CD8-positive, alpha-beta memory T cell (primary cell): ENCODE measurements around the gene DCLK1. TPM values are rescaled to one million over a fixed set of nuclear protein-coding genes. Genes with fewer than 3 reads are reported as not detected.

Experiments used
- CTCF ChIA-PET: fragments of 350-600 bp; sonication (Branson Sonifier 250); formaldehyde crosslinking; loops from one replicate; lab custom pipeline; 2021; ENCODE audit warnings: antibody characterized with exemption; lab: Charles Lee
- POLR2A ChIA-PET: fragments of 350-600 bp; sonication (Branson Sonifier 250); formaldehyde crosslinking; loops from one replicate; lab custom pipeline; 2021; ENCODE audit warnings: antibody characterized with exemption; lab: Charles Lee
- DNase-seq, 5 donors: peaks; one replicate each; pipeline versions ENCODE4 v3.0.0 to v3.0.0-alpha.2; 2020 to 2022; ENCODE audit warnings: mixed read lengths in 1 of 5
- H3K27ac ChIP-seq: one replicate; pipeline ENCODE4 v1.7.0; 2013; ENCODE audit warnings: low read depth, mild to moderate bottlenecking, low read length, moderate library complexity
- H3K27me3 ChIP-seq: 2 replicates; pipeline ENCODE4 v1.7.0; 2013; ENCODE audit warnings: low read length, mild to moderate bottlenecking; ENCODE audit not compliant: insufficient read depth, poor library complexity, severe bottlenecking
- H3K36me3 ChIP-seq: 2 replicates; pipeline ENCODE4 v1.7.0; 2013; ENCODE audit warnings: mild to moderate bottlenecking, low read length, moderate library complexity; ENCODE audit not compliant: insufficient read depth
- H3K4me1 ChIP-seq: 2 replicates; pipeline ENCODE4 v1.7.0; 2013; ENCODE audit warnings: mild to moderate bottlenecking, low read length, moderate library complexity; ENCODE audit not compliant: insufficient read depth
- H3K4me3 ChIP-seq: 2 replicates; pipeline ENCODE4 v1.7.0; 2013; ENCODE audit warnings: mild to moderate bottlenecking, low read length
- H3K9me3 ChIP-seq: 2 replicates; pipeline ENCODE4 v1.7.0; 2013; ENCODE audit warnings: mild to moderate bottlenecking, low read length
- H3K27ac Mint-ChIP-seq, 8 donors: one replicate each; pipeline ENCODE4 v1.8.0; 2020 to 2021; ENCODE audit warnings: mixed read lengths in 8 of 8, mild to moderate bottlenecking in 6 of 8, inconsistent platforms in 3 of 8, moderate library complexity in 3 of 8
- H3K27me3 Mint-ChIP-seq, 2 donors: one replicate each; pipeline ENCODE4 v1.8.0; 2020 to 2021; ENCODE audit warnings: mixed read lengths in 2 of 2, mild to moderate bottlenecking in 1 of 2, moderate library complexity in 1 of 2
- H3K36me3 Mint-ChIP-seq, 3 donors: one replicate each; pipeline ENCODE4 v1.8.0; 2020 to 2021; ENCODE audit warnings: mixed read lengths in 3 of 3, inconsistent platforms in 1 of 3, mild to moderate bottlenecking in 1 of 3
- H3K4me1 Mint-ChIP-seq, 3 donors: one replicate each; pipeline ENCODE4 v1.8.0; 2020 to 2021; ENCODE audit warnings: mixed read lengths in 3 of 3, inconsistent platforms in 1 of 3, mild to moderate bottlenecking in 1 of 3
- H3K4me3 Mint-ChIP-seq, 7 donors: one replicate each; pipeline ENCODE4 v1.8.0; 2020 to 2021; ENCODE audit warnings: mixed read lengths in 7 of 7, mild to moderate bottlenecking in 6 of 7, moderate library complexity in 4 of 7, inconsistent platforms in 2 of 7
- H3K9me3 Mint-ChIP-seq, 5 donors: one replicate each; pipeline ENCODE4 v1.8.0; 2020 to 2022; ENCODE audit warnings: mixed read lengths in 5 of 5, mild to moderate bottlenecking in 3 of 5, moderate library complexity in 2 of 5, inconsistent platforms in 1 of 5
- polyA plus RNA-seq: library from polyadenylated mRNA; unstranded; fragments of 300-500 nt; fragmentation: Illumina TruSeq; gene quantifications from one replicate; pipeline ENCODE4 v1.2.3, GENCODE V29; 2021
- total RNA-seq, 2 experiments: library from RNA; stranded (reverse); gene quantifications; one replicate each; pipeline ENCODE4 v1.2.3, GENCODE V29; 2021

DCLK1 gene
- total and polyA plus RNA-seq, 3 experiments from 2014 or later = not detected

DNA sequence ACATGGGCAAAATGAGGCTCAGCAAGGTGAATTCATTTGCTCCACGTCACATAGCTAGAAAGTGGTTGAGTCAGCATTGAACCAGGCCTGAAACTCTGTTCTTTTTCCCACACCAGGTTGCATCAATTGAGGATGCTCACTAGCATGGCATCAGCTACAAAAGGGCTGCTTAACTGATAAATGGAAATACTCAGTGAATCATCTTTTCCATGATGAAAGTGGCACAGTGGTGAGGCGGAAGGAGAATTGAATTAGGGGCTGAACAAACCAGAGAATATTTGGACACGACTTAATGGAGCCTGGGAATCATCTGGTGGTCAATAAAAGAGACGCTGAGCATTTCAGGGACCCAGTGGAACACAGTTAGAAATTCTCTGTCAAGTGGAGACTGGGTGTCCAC is 334.6 kb downstream of the DCLK1 start:
- H3K27ac ChIP-seq = no peak overlapping the region
- no peak for DNase-seq
- H3K9me3 Mint-ChIP-seq = peaks cover 0 to 3% (median 0%) of the 10 kb centered on the region in 5 donors
- ChIA-PET POLR2A (no interaction called here), CTCF (no interaction called here)
- no peaks in the 10 kb centered on the region for H3K4me1 Mint-ChIP-seq
- no peak overlapping the region for H3K4me3 Mint-ChIP-seq
- H3K4me1 ChIP-seq = no peaks in the 10 kb centered on the region
- H3K4me3 ChIP-seq = no peak overlapping the region
- no peaks in the 10 kb centered on the region for H3K27me3 ChIP-seq
- no peaks in the 10 kb centered on the region for H3K36me3 Mint-ChIP-seq
- no peak overlapping the region for H3K27ac Mint-ChIP-seq
- no peaks in the 10 kb centered on the region for H3K9me3 ChIP-seq
- H3K36me3 ChIP-seq = no peaks in the 10 kb centered on the region
- H3K27me3 Mint-ChIP-seq = no peaks in the 10 kb centered on the region

DNA sequence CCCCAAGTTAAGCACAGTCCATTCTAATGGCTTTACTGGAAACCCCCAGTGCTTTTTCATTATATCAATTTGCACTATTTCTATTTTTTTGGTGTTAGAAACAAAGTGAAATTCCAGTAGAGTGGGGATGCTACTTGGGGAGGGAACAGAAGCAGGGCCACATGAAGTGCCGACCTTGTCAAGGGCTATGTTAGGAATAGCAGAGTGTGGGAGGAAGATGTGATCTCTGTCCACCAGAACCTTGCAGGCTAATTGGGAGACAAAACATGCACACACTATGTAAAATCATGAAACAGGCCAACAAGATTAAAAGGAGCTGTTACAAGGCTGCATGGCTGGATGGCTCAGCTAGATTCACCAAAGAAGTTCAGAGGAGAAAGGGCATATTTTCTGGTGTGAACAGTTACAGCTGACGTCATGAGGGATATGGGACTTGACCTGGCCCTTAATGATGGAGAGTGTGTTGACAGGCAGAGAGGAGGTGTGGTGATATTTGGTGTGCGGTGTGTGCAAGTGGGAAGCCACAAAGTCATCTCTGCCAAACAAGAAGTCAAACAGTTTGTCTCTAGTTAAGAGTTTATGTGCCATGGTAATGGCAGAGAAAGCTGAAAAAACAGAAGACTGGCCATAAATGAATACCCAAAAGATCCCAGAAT is 336.3 kb downstream of the DCLK1 start:
- Mint-ChIP-seq H3K27ac (no peak overlapping the region), H3K27me3 (no peaks in the 10 kb centered on the region), H3K36me3 (no peaks in the 10 kb centered on the region), H3K9me3 (peaks cover 0 to 3% (median 0%) of the 10 kb centered on the region in 5 donors), H3K4me3 (no peak overlapping the region), H3K4me1 (no peaks in the 10 kb centered on the region)
- Histone ChIP-seq H3K4me1 (no peaks in the 10 kb centered on the region), H3K36me3 (no peaks in the 10 kb centered on the region), H3K9me3 (no peaks in the 10 kb centered on the region), H3K27ac (no peak overlapping the region), H3K4me3 (no peak overlapping the region), H3K27me3 (no peaks in the 10 kb centered on the region)
- POLR2A ChIA-PET = no interaction called here
- CTCF ChIA-PET = interaction anchor here (0.9 kb wide), 1 partner anchor 227 kb away, joined by 3 read pairs; no protein-coding TSS in a partner anchor
- DNase-seq = no peak

DNA sequence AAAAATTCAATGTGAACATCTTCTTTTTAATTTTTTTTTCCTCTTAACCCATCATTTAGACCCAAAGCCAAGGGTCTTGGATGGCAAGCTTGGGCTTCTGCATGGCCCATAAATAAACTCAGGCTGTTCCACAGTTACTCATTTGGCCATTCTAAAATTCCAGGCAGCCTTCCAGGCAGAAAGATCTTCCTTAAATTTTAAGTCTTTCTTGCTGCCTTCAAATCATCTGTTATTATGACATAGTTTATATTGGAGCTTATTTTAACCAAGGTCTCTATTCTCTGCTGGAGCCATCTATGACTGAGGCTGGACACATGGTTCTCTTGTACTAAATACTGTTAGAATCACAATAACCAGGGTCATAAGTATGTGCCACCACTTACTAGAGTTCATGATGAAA is 337.4 kb downstream of the DCLK1 start:
- DNase-seq = no peak
- no peaks in the 10 kb centered on the region for H3K27me3 ChIP-seq

DNA sequence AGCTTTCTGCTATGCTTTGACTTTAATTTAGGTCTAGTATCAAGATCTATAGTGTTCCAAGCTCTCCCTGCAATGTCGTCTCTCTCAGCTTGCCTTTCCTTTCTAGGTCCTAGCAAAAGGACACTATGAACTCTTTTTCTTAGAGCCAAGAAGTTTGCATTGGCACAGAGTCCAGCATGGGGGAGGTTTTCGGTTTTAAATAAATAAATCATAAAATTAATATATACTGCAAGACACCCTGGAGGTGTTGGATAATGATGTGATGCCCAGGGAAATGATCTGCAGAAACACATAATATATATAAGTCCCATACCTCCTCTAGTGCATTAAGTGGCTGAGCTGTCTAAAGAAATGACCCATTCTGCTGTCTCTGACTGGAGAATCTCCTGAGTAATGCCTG is 338.3 kb downstream of the DCLK1 start:
- no peak overlapping the region for H3K4me3 Mint-ChIP-seq
- no peaks in the 10 kb centered on the region for H3K9me3 ChIP-seq
- no peaks in the 10 kb centered on the region for H3K36me3 ChIP-seq
- H3K4me1 Mint-ChIP-seq = no peaks in the 10 kb centered on the region
- no peaks in the 10 kb centered on the region for H3K27me3 ChIP-seq
- H3K27ac ChIP-seq = no peak overlapping the region
- no peak overlapping the region for H3K4me3 ChIP-seq
- no peaks in the 10 kb centered on the region for H3K4me1 ChIP-seq
- no peak overlapping the region for H3K27ac Mint-ChIP-seq
- H3K27me3 Mint-ChIP-seq = no peaks in the 10 kb centered on the region
- ChIA-PET CTCF (no interaction called here), POLR2A (no interaction called here)
- peaks cover 0 to 5% (median 0%) of the 10 kb centered on the region in 5 donors for H3K9me3 Mint-ChIP-seq
- no peaks in the 10 kb centered on the region for H3K36me3 Mint-ChIP-seq
- DNase-seq = no peak

More for the DNA sequence above, 337.4 kb downstream of the DCLK1 start:
- Histone ChIP-seq H3K36me3 (no peaks in the 10 kb centered on the region), H3K4me1 (no peaks in the 10 kb centered on the region), H3K4me3 (no peak overlapping the region), H3K9me3 (no peaks in the 10 kb centered on the region), H3K27ac (no peak overlapping the region)
- Mint-ChIP-seq H3K9me3 (peaks cover 0 to 3% (median 0%) of the 10 kb centered on the region in 5 donors), H3K4me3 (no peak overlapping the region), H3K27me3 (no peaks in the 10 kb centered on the region), H3K27ac (no peak overlapping the region), H3K4me1 (no peaks in the 10 kb centered on the region), H3K36me3 (no peaks in the 10 kb centered on the region)
- POLR2A ChIA-PET = no interaction called here
- CTCF ChIA-PET = no interaction called here

DNA sequence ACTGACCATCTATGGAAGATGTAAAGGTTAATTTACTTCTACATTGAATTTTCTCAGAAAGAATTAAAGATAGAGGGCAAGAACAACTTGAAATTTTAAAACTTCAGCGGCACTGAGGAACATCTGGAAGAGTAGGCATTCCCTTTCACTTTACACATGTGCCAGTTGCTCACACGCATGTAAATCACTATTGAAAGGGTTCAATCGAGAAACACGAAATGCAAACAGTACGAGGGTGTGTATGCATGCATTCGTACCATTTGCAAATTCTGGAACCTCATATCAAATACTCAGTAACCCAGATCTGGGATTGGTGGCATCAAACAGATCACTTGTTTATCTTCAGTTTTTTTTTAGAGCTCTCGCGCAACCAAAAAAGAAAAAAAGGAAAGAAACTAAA is 339.2 kb downstream of the DCLK1 start:
- peaks cover 0 to 5% (median 0%) of the 10 kb centered on the region in 5 donors for H3K9me3 Mint-ChIP-seq

DNA sequence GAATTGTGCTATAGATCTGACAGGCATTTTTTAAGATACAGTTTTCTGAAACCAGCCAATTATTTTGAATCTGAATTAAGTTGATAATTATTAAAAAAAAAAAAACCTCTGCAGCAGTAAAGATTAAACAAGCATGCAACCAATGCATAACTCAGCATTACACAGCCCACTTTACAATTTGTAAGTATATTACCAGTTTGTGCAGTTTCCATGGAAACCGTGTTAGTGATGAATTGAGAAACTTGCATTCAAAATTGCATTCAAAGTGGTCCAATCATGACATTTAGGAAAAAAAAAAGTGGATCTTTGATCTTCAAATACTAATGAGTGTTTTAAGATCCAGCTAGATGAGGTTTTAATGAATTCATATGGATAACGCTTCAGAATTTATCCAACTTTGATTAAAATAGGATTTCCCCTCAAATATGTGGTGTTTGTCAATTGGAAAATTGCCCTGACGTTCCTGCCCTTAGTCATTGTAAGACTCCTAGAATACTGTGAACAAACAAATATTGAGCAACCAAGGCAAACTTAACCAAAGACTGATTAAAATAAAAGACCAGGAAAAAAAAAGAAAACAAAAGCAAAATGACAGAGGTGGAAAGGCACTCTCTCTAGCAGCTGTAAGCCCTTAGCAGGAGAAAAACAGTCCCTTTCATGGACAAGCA is 339.9 kb downstream of the DCLK1 start:
- no peaks in the 10 kb centered on the region for H3K36me3 Mint-ChIP-seq
- POLR2A ChIA-PET = no interaction called here

More for the DNA sequence above, 339.2 kb downstream of the DCLK1 start:
- DNase-seq = no peak
- no peak overlapping the region for H3K4me3 Mint-ChIP-seq
- H3K27me3 Mint-ChIP-seq = no peaks in the 10 kb centered on the region
- CTCF ChIA-PET = no interaction called here
- no peaks in the 10 kb centered on the region for H3K4me1 ChIP-seq
- no peaks in the 10 kb centered on the region for H3K9me3 ChIP-seq
- H3K4me3 ChIP-seq = no peak overlapping the region
- POLR2A ChIA-PET = no interaction called here
- H3K27ac Mint-ChIP-seq = no peak overlapping the region
- H3K36me3 ChIP-seq = no peaks in the 10 kb centered on the region
- H3K27me3 ChIP-seq = no peaks in the 10 kb centered on the region
- H3K4me1 Mint-ChIP-seq = no peaks in the 10 kb centered on the region
- no peak overlapping the region for H3K27ac ChIP-seq
- H3K36me3 Mint-ChIP-seq = no peaks in the 10 kb centered on the region

DNA sequence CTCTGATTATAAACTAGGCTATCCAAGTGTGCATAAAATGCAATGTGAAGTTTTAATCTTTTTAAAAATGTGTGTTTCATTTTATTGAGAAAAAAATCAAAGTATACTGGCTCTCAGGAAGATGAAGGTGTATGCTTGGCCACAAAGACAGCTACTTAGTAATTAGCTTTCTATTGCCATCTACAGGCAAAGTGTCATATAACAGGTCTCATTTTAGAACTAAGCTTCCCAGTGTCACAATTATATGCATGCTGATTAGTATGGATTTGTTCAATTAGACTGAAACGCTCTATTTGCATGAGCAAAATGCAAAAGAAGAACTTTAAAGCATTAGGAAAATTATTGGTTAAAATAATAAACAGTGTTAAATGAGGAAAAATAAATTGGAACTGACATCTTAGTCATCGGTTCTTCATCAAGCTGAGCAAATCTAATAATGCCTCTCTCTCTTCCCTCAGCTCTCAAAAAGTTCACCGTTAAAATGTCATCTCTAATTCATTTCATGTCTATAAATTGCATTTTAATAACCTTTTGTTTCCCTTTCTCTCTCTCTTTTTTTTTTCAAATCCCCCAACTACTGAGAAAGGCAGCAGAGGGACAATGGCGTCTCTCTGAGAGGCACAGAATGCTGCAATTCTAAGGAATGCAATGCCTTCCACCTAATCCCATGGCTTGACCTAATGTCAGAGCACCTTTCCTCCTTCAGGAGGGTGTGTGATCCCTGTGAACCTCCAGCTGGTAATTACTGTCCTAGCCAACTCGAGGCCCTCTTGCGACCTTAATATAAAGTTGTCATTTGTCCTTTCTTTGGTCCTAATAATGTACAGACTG is 341.6 kb downstream of the DCLK1 start:
- ChIA-PET POLR2A (no interaction called here), CTCF (no interaction called here)
- no peak for DNase-seq
- no peaks in the 10 kb centered on the region for H3K4me1 Mint-ChIP-seq
- peaks cover 0 to 3% of the 10 kb centered on the region in 2 donors for H3K27me3 Mint-ChIP-seq
- Histone ChIP-seq H3K27me3 (no peaks in the 10 kb centered on the region), H3K9me3 (no peaks in the 10 kb centered on the region), H3K36me3 (no peaks in the 10 kb centered on the region), H3K4me3 (no peak overlapping the region), H3K27ac (no peak overlapping the region), H3K4me1 (no peaks in the 10 kb centered on the region)
- H3K27ac Mint-ChIP-seq = no peak overlapping the region
- no peaks in the 10 kb centered on the region for H3K36me3 Mint-ChIP-seq
- peaks cover 0 to 3% (median 0%) of the 10 kb centered on the region in 5 donors for H3K9me3 Mint-ChIP-seq
- H3K4me3 Mint-ChIP-seq = no peak overlapping the region

More for the DNA sequence above, 339.9 kb downstream of the DCLK1 start:
- CTCF ChIA-PET = no interaction called here
- no peak overlapping the region for H3K4me3 Mint-ChIP-seq
- H3K4me1 Mint-ChIP-seq = no peaks in the 10 kb centered on the region
- no peak overlapping the region for H3K27ac ChIP-seq
- H3K36me3 ChIP-seq = no peaks in the 10 kb centered on the region
- no peak for DNase-seq
- no peaks in the 10 kb centered on the region for H3K27me3 ChIP-seq
- peaks cover 0 to 5% (median 0%) of the 10 kb centered on the region in 5 donors for H3K9me3 Mint-ChIP-seq
- H3K4me1 ChIP-seq = no peaks in the 10 kb centered on the region
- no peaks in the 10 kb centered on the region for H3K9me3 ChIP-seq
- H3K4me3 ChIP-seq = no peak overlapping the region
- no peak overlapping the region for H3K27ac Mint-ChIP-seq
- H3K27me3 Mint-ChIP-seq = no peaks in the 10 kb centered on the region

DNA sequence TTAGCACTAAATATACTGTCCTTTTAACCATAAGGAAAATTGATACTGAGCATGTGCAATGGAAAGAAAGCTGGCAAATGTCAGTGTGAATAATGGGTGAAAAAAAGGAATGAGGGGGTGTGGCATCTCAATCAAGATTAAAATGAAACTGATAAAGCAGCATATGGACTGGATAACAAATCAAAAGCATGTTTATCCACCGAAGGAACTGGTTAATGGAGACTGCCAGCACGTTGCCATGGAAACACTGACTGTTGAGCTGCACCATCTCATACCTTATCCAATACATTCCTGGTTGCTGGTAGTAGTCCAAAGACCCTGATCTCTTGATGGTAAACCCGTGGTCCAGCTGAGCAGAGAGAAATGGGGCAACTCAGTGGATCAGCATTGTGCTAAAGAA is 343.2 kb downstream of the DCLK1 start:
- Mint-ChIP-seq H3K4me3 (no peak overlapping the region), H3K27me3 (peaks cover 0 to 3% of the 10 kb centered on the region in 2 donors), H3K9me3 (peaks cover 0 to 4% (median 0%) of the 10 kb centered on the region in 5 donors), H3K36me3 (no peaks in the 10 kb centered on the region), H3K27ac (no peak overlapping the region), H3K4me1 (no peaks in the 10 kb centered on the region)
- no peaks in the 10 kb centered on the region for H3K9me3 ChIP-seq
- H3K27ac ChIP-seq = no peak overlapping the region
- H3K36me3 ChIP-seq = no peaks in the 10 kb centered on the region
- no peaks in the 10 kb centered on the region for H3K4me1 ChIP-seq
- H3K27me3 ChIP-seq = no peaks in the 10 kb centered on the region
- no peak for DNase-seq
- ChIA-PET POLR2A (no interaction called here), CTCF (no interaction called here)
- H3K4me3 ChIP-seq = no peak overlapping the region
